ENCODE measurements around the gene PPM1A.
"Not testable (repeated sequence)": the region's sequence is repeated elsewhere in the genome, so short reads cannot be mapped to it uniquely, and the experiment has no call there.

PPM1A gene

GRCh38 chr14:60320860-60321259 is 71.8 kb downstream of the PPM1A start:
- not testable (repeated sequence) for DNase-seq (ENCODE audit: low read depth in 2 of 2)

- DNase-seq (ENCODE audit: low read depth in 2 of 2), result no peak
Measured at GRCh38 chr14:60323199-60323896, 74.3 kb downstream of the PPM1A start.

GRCh38 chr14:60324837-60325236 is 75.8 kb downstream of the PPM1A start:
- no peak for DNase-seq (ENCODE audit: low read depth in 2 of 2)

- DNase-seq (ENCODE audit: low read depth in 2 of 2), result no peak
Measured at GRCh38 chr14:60326274-60326673, 77.3 kb downstream of the PPM1A start.

- DNase-seq (ENCODE audit: low read depth in 2 of 2), result peak; percentile 12 to 27
Measured at GRCh38 chr14:60327447-60328331, 78.7 kb downstream of the PPM1A start.

GRCh38 chr14:60328583-60328982 is 79.6 kb downstream of the PPM1A start:
- no peak for DNase-seq (ENCODE audit: low read depth in 2 of 2)

GRCh38 chr14:60329274-60329673 is 80.3 kb downstream of the PPM1A start:
- DNase-seq (ENCODE audit: low read depth in 2 of 2), result no peak

GRCh38 chr14:60331201-60332045 is 82.4 kb downstream of the PPM1A start:
- DNase-seq (ENCODE audit: low read depth in 2 of 2), result peak; percentile 67 to 73

- DNase-seq (ENCODE audit: low read depth in 2 of 2), result no peak
Measured at GRCh38 chr14:60332046-60332399, 83.0 kb downstream of the PPM1A start.

GRCh38 chr14:60332869-60333268 is 83.8 kb downstream of the PPM1A start:
- no peak for DNase-seq (ENCODE audit: low read depth in 2 of 2)

- no peak for DNase-seq (ENCODE audit: low read depth in 2 of 2)
Measured at GRCh38 chr14:60339571-60339970, 90.5 kb downstream of the PPM1A start.

GRCh38 chr14:60343571-60344071 is 94.6 kb downstream of the PPM1A start:
- no peak for DNase-seq (ENCODE audit: low read depth in 2 of 2)

GRCh38 chr14:60344751-60345150 is 95.7 kb downstream of the PPM1A start:
- DNase-seq (ENCODE audit: low read depth in 2 of 2), result no peak

- DNase-seq (ENCODE audit: low read depth in 2 of 2), result no peak
Measured at GRCh38 chr14:60346706-60347105, 97.7 kb downstream of the PPM1A start.

GRCh38 chr14:60348211-60348610 is 99.2 kb downstream of the PPM1A start:
- no peak for DNase-seq (ENCODE audit: low read depth in 2 of 2)
